ENCODE measurements around the gene NOTCH4.

NOTCH4 gene

GRCh38 chr6:32200711-32201475, 23.0 kb downstream of the NOTCH4 start:
- H3K36me3 ChIP-seq (ENCODE audit: low read depth) = no peaks in the 10 kb centered on the region

GRCh38 chr6:32198866-32199265, 25.0 kb downstream of the NOTCH4 start:
- no peak for TF ChIP-seq CTCF (IDR thresholded peaks at IDR 0.05; ENCODE audit: poor library complexity, severe bottlenecking)
- H3K27me3 ChIP-seq (ENCODE audit: insufficient read depth, poor library complexity, severe bottlenecking) = no peaks in the 10 kb centered on the region
- H3K4me3 ChIP-seq (ENCODE audit: severe bottlenecking) = no peak overlapping the region
- H3K27ac ChIP-seq (ENCODE audit: poor library complexity, severe bottlenecking) = no peak overlapping the region
- H3K4me1 ChIP-seq (ENCODE audit: insufficient read depth, poor library complexity, severe bottlenecking) = peaks cover 2% of the 10 kb centered on the region
- no peaks in the 10 kb centered on the region for H3K9me3 ChIP-seq (ENCODE audit: severe bottlenecking)
- DNase-seq (ENCODE audit: low spot score) (no peak), ATAC-seq (ENCODE audit: low read depth) (no peak)
- no peaks in the 10 kb centered on the region for H3K36me3 ChIP-seq (ENCODE audit: low read depth)

More at GRCh38 chr6:32200711-32201475, 23.0 kb downstream of the NOTCH4 start:
- no peaks in the 10 kb centered on the region for H3K9me3 ChIP-seq (ENCODE audit: severe bottlenecking)
- H3K27ac ChIP-seq (ENCODE audit: poor library complexity, severe bottlenecking) = no peak overlapping the region
- H3K27me3 ChIP-seq (ENCODE audit: insufficient read depth, poor library complexity, severe bottlenecking) = no peaks in the 10 kb centered on the region
- no peaks in the 10 kb centered on the region for H3K4me1 ChIP-seq (ENCODE audit: insufficient read depth, poor library complexity, severe bottlenecking)
- H3K4me3 ChIP-seq (ENCODE audit: severe bottlenecking) = no peak overlapping the region
- DNase-seq (ENCODE audit: low spot score) (no peak), ATAC-seq (ENCODE audit: low read depth) (no peak)
- TF ChIP-seq CTCF (IDR thresholded peaks at IDR 0.05; ENCODE audit: poor library complexity, severe bottlenecking) = no peak

- no peak for DNase-seq (ENCODE audit: low spot score)
- H3K4me3 ChIP-seq (ENCODE audit: severe bottlenecking) = no peak overlapping the region
- ATAC-seq (ENCODE audit: low read depth) = no peak
- no peaks in the 10 kb centered on the region for H3K36me3 ChIP-seq (ENCODE audit: low read depth)
- no peak for TF ChIP-seq CTCF (IDR thresholded peaks at IDR 0.05; ENCODE audit: poor library complexity, severe bottlenecking)
- H3K4me1 ChIP-seq (ENCODE audit: insufficient read depth, poor library complexity, severe bottlenecking) = peaks cover 2% of the 10 kb centered on the region
- H3K27me3 ChIP-seq (ENCODE audit: insufficient read depth, poor library complexity, severe bottlenecking) = no peaks in the 10 kb centered on the region
- no peaks in the 10 kb centered on the region for H3K9me3 ChIP-seq (ENCODE audit: severe bottlenecking)
- no peak overlapping the region for H3K27ac ChIP-seq (ENCODE audit: poor library complexity, severe bottlenecking)
These were observed 25.5 kb downstream of the NOTCH4 start for GRCh38 chr6:32198345-32198696.

- Histone ChIP-seq H3K36me3 (ENCODE audit: low read depth) (no peaks in the 10 kb centered on the region), H3K9me3 (ENCODE audit: severe bottlenecking) (no peaks in the 10 kb centered on the region), H3K27ac (ENCODE audit: poor library complexity, severe bottlenecking) (peak overlapping the region; percentile 78), H3K4me3 (ENCODE audit: severe bottlenecking) (peak overlapping the region; percentile 50), H3K27me3 (ENCODE audit: insufficient read depth, poor library complexity, severe bottlenecking) (no peaks in the 10 kb centered on the region), H3K4me1 (ENCODE audit: insufficient read depth, poor library complexity, severe bottlenecking) (peaks cover 7% of the 10 kb centered on the region)
- ATAC-seq (ENCODE audit: low read depth) (no peak), DNase-seq (ENCODE audit: low spot score) (no peak)
- no peak for TF ChIP-seq CTCF (IDR thresholded peaks at IDR 0.05; ENCODE audit: poor library complexity, severe bottlenecking)
These were observed 26.9 kb downstream of the NOTCH4 start for GRCh38 chr6:32196682-32197616.

All from RWPE2 (cell line).